Measurements from ENCODE around the gene ICAM4. TPM values are rescaled to one million over a fixed set of nuclear protein-coding genes. Genes with fewer than 3 reads are reported as not detected.

Gene ICAM4
- total and polyA plus RNA-seq, 2 donors (not counting 3 experiments of a cell fraction or from before 2014, with no cell fraction given): 0.44 to 0.49 TPM

GRCh38 chr19:10333758-10334587 lies 47.2 kb downstream of the ICAM4 start:
- no peaks in the 10 kb centered on the region for H4K20me1 ChIP-seq (replicated peaks; ENCODE audit: control insufficient read depth, extremely low read depth, insufficient read depth, low read length)
- peak overlapping the region; percentile 46 for H2AFZ ChIP-seq (ENCODE audit: low read depth, low read length)
- FAIRE-seq: no peak
- peaks cover 3 to 8% of the 10 kb centered on the region in 2 experiments for H3K36me3 ChIP-seq (ENCODE audit: control insufficient read depth in 2 of 2, extremely low read depth in 1 of 2, insufficient read depth in 2 of 2, low read length in 2 of 2)
- TF ChIP-seq CTCF (IDR thresholded peaks at IDR 0.05; ENCODE audit: extremely low read depth in 1 of 2, insufficient read depth in 1 of 2, low read depth in 1 of 2, low read length in 2 of 2) (no peak), FOS (IDR thresholded peaks at IDR 0.05; ENCODE audit: borderline replicate concordance, insufficient read depth, low read length) (no peak), EZH2 (IDR thresholded peaks at IDR 0.05; ENCODE audit: borderline replicate concordance, low read depth, low read length, severe bottlenecking) (no peak), MAX (IDR thresholded peaks at IDR 0.05; ENCODE audit: insufficient read depth, insufficient read length) (no peak), JUN (IDR thresholded peaks at IDR 0.05; ENCODE audit: borderline replicate concordance, insufficient read depth, insufficient read length, low read depth) (no peak), POLR2AphosphoS5 (IDR thresholded peaks at IDR 0.05; ENCODE audit: insufficient read depth, low read depth, low read length) (no peak), MYC (IDR thresholded peaks at IDR 0.05; ENCODE audit: low read depth, low read length) (no peak), GATA2 (IDR thresholded peaks at IDR 0.05; ENCODE audit: insufficient read depth, insufficient read length, low read depth, low read length) (no peak), POLR2A (IDR thresholded peaks at IDR 0.05; ENCODE audit: low read depth, low read length) (no peak)
- H3K9me3 ChIP-seq (replicated peaks; ENCODE audit: control insufficient read depth, insufficient read depth, low read length): no peaks in the 10 kb centered on the region
- DNase-seq (ENCODE audit: low read depth, low spot score): no peak
- H3K27me3 ChIP-seq (ENCODE audit: control insufficient read depth in 2 of 2, insufficient read depth in 2 of 2, low read length in 2 of 2): no peaks in the 10 kb centered on the region
- dilution Hi-C loops (cut with MboI; ENCODE audit: extremely low pct_ligation_motif_present, low sequenced_read_pairs): no loop called here
- H3K9ac ChIP-seq (replicated peaks; ENCODE audit: extremely low read depth, insufficient read depth, low read length): no peak overlapping the region
- intact Hi-C loops (cut with micrococcal nuclease): loop anchor here (1.0 to 5.0 kb wide), 5 partner anchors 17 to 82 kb away; partner anchors contain the start of genes FDX2, MRPL4 and TYK2
- peaks cover 16% of the 10 kb centered on the region for H3K4me1 ChIP-seq (ENCODE audit: control insufficient read depth, extremely low read depth, insufficient read depth, low read length)
- H3K4me2 ChIP-seq (ENCODE audit: insufficient read depth, low read length): peak overlapping the region; percentile 64
- POLR2A ChIA-PET: interaction anchor here (0.5 to 2.2 kb wide), 9 partner anchors 11 to 228 kb away, joined by 3 to 13 read pairs (median 4); partner anchors contain the start of genes ICAM1, PPAN and TYK2
- BruUV-seq (replicated peaks): TSS peak; percentile 51
- H3K79me2 ChIP-seq (ENCODE audit: control insufficient read depth, insufficient read depth, low read length): peaks cover 23% of the 10 kb centered on the region
- CTCF ChIA-PET: interaction anchor here (0.6 to 3.5 kb wide), 16 partner anchors 10 to 84 kb away, joined by 3 to 23 read pairs (median 4); partner anchors contain the start of genes CDC37, ICAM1 and TYK2
- peak overlapping the region; percentile 8 to 71 (median 31) for H3K4me3 ChIP-seq (replicated peaks in 1 of 3; ENCODE audit: insufficient read depth in 1 of 3, low read depth in 1 of 3, low read length in 3 of 3)
- H3K27ac ChIP-seq (ENCODE audit: insufficient read depth, low read depth, low read length): no peak overlapping the region
- no peaks in the 10 kb centered on the region for H3K9me1 ChIP-seq (replicated peaks; ENCODE audit: control insufficient read depth, extremely low read depth, insufficient read depth, low read length)
